NK-92 treated with Interleukin-12 subunit alpha and Interleukin-12 subunit beta, amount 100 ng/mL, for 24 hours (cell line): Measurements from ENCODE around the gene LRRC18.
A peak's percentile ranks its signal among the peaks of the same experiment; 100 is the strongest.

ENCODE experiments used
- DNase-seq: peaks from one replicate; lab custom pipeline; 2025; lab: John Stamatoyannopoulos, UW

LRRC18 gene

GRCh38 chr10:48939790-48940325 lies at the start of gene LRRC18:
Gene LRRC18 (minus strand): TSS chr10:48939840. CDS start chr10:48914155, 25,685 bp downstream.
- no peak for DNase-seq

GRCh38 chr10:48985621-48986158 lies 46.0 kb upstream of the LRRC18 start:
- no peak for DNase-seq

- DNase-seq = no peak
Measured at GRCh38 chr10:48983648-48984351, 44.2 kb upstream of the LRRC18 start.

- no peak for DNase-seq
Measured at GRCh38 chr10:48982584-48982983, 42.9 kb upstream of the LRRC18 start.

GRCh38 chr10:48981310-48981907 lies 41.8 kb upstream of the LRRC18 start:
- peak; percentile 28 for DNase-seq

- DNase-seq = no peak
Measured at GRCh38 chr10:48978318-48978717, 38.7 kb upstream of the LRRC18 start.

GRCh38 chr10:48976196-48976595 lies 36.6 kb upstream of the LRRC18 start:
- no peak for DNase-seq

- no peak for DNase-seq
Measured at GRCh38 chr10:48974510-48975156, 35.0 kb upstream of the LRRC18 start.

GRCh38 chr10:48973065-48973464 lies 33.4 kb upstream of the LRRC18 start:
- DNase-seq = no peak

- DNase-seq = no peak
Measured at GRCh38 chr10:48970654-48971053, 31.0 kb upstream of the LRRC18 start.

GRCh38 chr10:48970046-48970445 lies 30.4 kb upstream of the LRRC18 start:
- no peak for DNase-seq

- no peak for DNase-seq
Measured at GRCh38 chr10:48968036-48968435, 28.4 kb upstream of the LRRC18 start.

GRCh38 chr10:48965460-48965859 lies 25.8 kb upstream of the LRRC18 start:
- DNase-seq = no peak

GRCh38 chr10:48964038-48964437 lies 24.4 kb upstream of the LRRC18 start:
- DNase-seq = no peak

GRCh38 chr10:48958598-48959190 lies 19.1 kb upstream of the LRRC18 start:
- DNase-seq = no peak

- DNase-seq = no peak
Measured at GRCh38 chr10:48957361-48958151, 17.9 kb upstream of the LRRC18 start.

GRCh38 chr10:48951707-48952106 lies 12.1 kb upstream of the LRRC18 start:
- DNase-seq = no peak

GRCh38 chr10:48948470-48949037 lies 8.9 kb upstream of the LRRC18 start:
- DNase-seq = no peak

GRCh38 chr10:48947690-48948469 lies 8.2 kb upstream of the LRRC18 start:
- DNase-seq = no peak

GRCh38 chr10:48946891-48947500 lies 7.4 kb upstream of the LRRC18 start:
- DNase-seq = no peak
